Measurements from ENCODE around the gene SLC25A25.

GRCh38 chr9:128082151-128082550 is 14.1 kb downstream of the SLC25A25 start:
- TF ChIP-seq TAF1 (IDR thresholded peaks at IDR 0.05; ENCODE audit: low read depth, low read length) (no peak), SP1 (IDR thresholded peaks at IDR 0.05; ENCODE audit: low read depth, low read length) (no peak), POLR2A (IDR thresholded peaks at IDR 0.05; ENCODE audit: control extremely low read depth in 1 of 2, low read depth in 2 of 2, low read length in 2 of 2) (no peak), ZNF274 (IDR thresholded peaks at IDR 0.05; ENCODE audit: borderline replicate concordance, extremely low read depth, low read length) (no peak)
